ENCODE data around the gene PPP1R2. TPM values are rescaled to one million over a fixed set of nuclear protein-coding genes. Genes with fewer than 3 reads are reported as not detected.

Gene PPP1R2
- total RNA-seq, 1 experiment from 2014 or later = 38.3 TPM

GRCh38 chr3:195583831-195584542 lies 40.9 kb upstream of the PPP1R2 start, which contains the start of gene APOD:
Gene APOD (minus strand): TSS chr3:195583940. CDS start chr3:195579461, 4,479 bp downstream.
- H3K56ac ChIP-seq (ENCODE audit: insufficient read length, low read depth, low read length) = no peak within 1 kb of the TSS
- no peaks in the 10 kb centered on the region for H3K27me3 ChIP-seq (ENCODE audit: insufficient read depth, low read length)
- no peaks in the 10 kb centered on the region for H3K79me1 ChIP-seq (ENCODE audit: insufficient read depth, low read depth, low read length, poor library complexity, severe bottlenecking)
- H2BK5ac ChIP-seq (ENCODE audit: insufficient read length, low read length) = no peak within 1 kb of the TSS
- DNase-seq = no peak
- no peak within 1 kb of the TSS for H3K14ac ChIP-seq (ENCODE audit: insufficient read depth, low read length)
- H3K9me3 ChIP-seq (ENCODE audit: control insufficient read depth, low read depth, low read length) = no peaks in the 10 kb centered on the region
- no peaks in the 10 kb centered on the region for H3K23me2 ChIP-seq (ENCODE audit: insufficient read length, low read depth, low read length, poor library complexity, severe bottlenecking)
- H3K79me2 ChIP-seq (ENCODE audit: insufficient read depth, low read length) = no peaks in the 10 kb centered on the region
- no CpG with 5 or more reads among the region's 16 CpGs for WGBS (ENCODE audit: extremely low coverage, insufficient read length, low lambda C conversion rate)
- no peak within 1 kb of the TSS for H3K27ac Mint-ChIP-seq
- H2AK5ac ChIP-seq (ENCODE audit: insufficient read length, low read length) = no peak within 1 kb of the TSS
- no peak within 1 kb of the TSS for H3K9ac ChIP-seq (ENCODE audit: extremely low read depth, insufficient read length, low read length)
- H3K18ac ChIP-seq (ENCODE audit: insufficient read length, low read depth, low read length) = no peak within 1 kb of the TSS
- H3K23ac ChIP-seq (ENCODE audit: insufficient read length, low read depth, low read length) = no peak within 1 kb of the TSS
- H3K4me1 Mint-ChIP-seq = peaks cover 4% of the 10 kb centered on the region in 2 experiments; a peak in 3 of 4 replicates
- H3K4me2 ChIP-seq (ENCODE audit: insufficient read depth, insufficient read length, low read length) = no peak within 1 kb of the TSS
- TF ChIP-seq, protein P1, sequence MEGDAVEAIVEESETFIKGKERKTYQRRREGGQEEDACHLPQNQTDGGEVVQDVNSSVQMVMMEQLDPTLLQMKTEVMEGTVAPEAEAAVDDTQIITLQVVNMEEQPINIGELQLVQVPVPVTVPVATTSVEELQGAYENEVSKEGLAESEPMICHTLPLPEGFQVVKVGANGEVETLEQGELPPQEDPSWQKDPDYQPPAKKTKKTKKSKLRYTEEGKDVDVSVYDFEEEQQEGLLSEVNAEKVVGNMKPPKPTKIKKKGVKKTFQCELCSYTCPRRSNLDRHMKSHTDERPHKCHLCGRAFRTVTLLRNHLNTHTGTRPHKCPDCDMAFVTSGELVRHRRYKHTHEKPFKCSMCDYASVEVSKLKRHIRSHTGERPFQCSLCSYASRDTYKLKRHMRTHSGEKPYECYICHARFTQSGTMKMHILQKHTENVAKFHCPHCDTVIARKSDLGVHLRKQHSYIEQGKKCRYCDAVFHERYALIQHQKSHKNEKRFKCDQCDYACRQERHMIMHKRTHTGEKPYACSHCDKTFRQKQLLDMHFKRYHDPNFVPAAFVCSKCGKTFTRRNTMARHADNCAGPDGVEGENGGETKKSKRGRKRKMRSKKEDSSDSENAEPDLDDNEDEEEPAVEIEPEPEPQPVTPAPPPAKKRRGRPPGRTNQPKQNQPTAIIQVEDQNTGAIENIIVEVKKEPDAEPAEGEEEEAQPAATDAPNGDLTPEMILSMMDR (conservative IDR thresholded peaks at IDR 0.05) = no peak
- no peaks in the 10 kb centered on the region for H3K4me1 ChIP-seq (ENCODE audit: insufficient read depth, low read length)
- H4K8ac ChIP-seq (replicated peaks; ENCODE audit: insufficient read length, low read depth, low read length) = no peak within 1 kb of the TSS
- H2BK20ac ChIP-seq (ENCODE audit: low read depth, low read length, poor library complexity, severe bottlenecking) = no peak within 1 kb of the TSS
- no peaks in the 10 kb centered on the region; the same call in 1 of the 2 replicates for H3K27me3 Mint-ChIP-seq (ENCODE audit: low read depth)
- H2BK12ac ChIP-seq (ENCODE audit: insufficient read length, low read depth, low read length) = no peak within 1 kb of the TSS
- H4K91ac ChIP-seq (ENCODE audit: insufficient read length, low read depth, low read length) = no peak within 1 kb of the TSS
- H3K9me3 Mint-ChIP-seq = no peaks in the 10 kb centered on the region
- no peaks in the 10 kb centered on the region for H4K20me1 ChIP-seq (ENCODE audit: control insufficient read depth, insufficient read depth, insufficient read length)
- H2BK15ac ChIP-seq (ENCODE audit: low read depth, low read length) = no peak within 1 kb of the TSS
- H3K4me3 Mint-ChIP-seq = no peak within 1 kb of the TSS
- H2BK120ac ChIP-seq (ENCODE audit: low read depth, low read length, poor library complexity, severe bottlenecking) = no peak within 1 kb of the TSS
- H3K27ac ChIP-seq (ENCODE audit: insufficient read length, low read depth, low read length) = no peak within 1 kb of the TSS
- no peak within 1 kb of the TSS for H3K4ac ChIP-seq (ENCODE audit: low read depth, low read length)
- no peak within 1 kb of the TSS for H2AFZ ChIP-seq (ENCODE audit: low read length)
- H3T11ph ChIP-seq (ENCODE audit: low read length) = no peak within 1 kb of the TSS
- no peak within 1 kb of the TSS for H4K5ac ChIP-seq (ENCODE audit: insufficient read length, low read depth, low read length)
- no peaks in the 10 kb centered on the region for H3K36me3 Mint-ChIP-seq (ENCODE audit: insufficient read depth in 1 of 3, low read depth in 3 of 3)
